Subcutaneous adipose tissue (tissue), 4 donors: Measurements from ENCODE around the gene NDUFA12. TPM values are rescaled to one million over a fixed set of nuclear protein-coding genes. Genes with fewer than 3 reads are reported as not detected.

Experiments
- CTCF ChIP-seq: fragments of 450-650 bp; IDR thresholded peaks from one replicate; pipeline ENCODE4 v1.5.1; 2016; ENCODE audit warnings: low read depth, mild to moderate bottlenecking, control low read depth, antibody characterized with exemption, moderate library complexity
- total RNA-seq, 4 donors: library from RNA; depleted of rRNA; stranded (reverse); fragments of >200 nt; gene quantifications; one replicate each; pipeline ENCODE4 v1.1.0, GENCODE V29; 2016

Gene NDUFA12
- total RNA-seq, 4 donors from 2014 or later: 63.7 to 159 (median 81.6) TPM

DNA sequence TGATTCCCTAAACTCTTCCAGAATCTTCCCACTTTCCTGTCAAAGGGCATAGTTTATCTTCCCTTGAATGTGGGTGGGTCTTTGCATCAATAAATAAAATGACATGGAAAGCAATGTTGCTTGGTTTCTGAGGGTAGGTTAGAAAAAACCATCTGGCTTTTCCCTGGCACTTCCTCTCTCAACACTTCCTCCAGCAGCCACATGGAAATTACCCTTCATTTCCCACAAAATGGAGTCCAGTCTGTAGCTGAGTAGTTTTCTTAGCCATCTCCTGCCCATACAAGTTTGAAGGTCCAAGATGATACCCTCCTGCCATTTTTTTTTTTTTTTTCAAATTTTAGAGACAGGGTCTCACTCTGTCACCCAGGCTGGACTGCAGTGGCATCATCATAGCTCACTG, 11.1 kb upstream of the NDUFA12 start:
- TF ChIP-seq CTCF: no peak

DNA sequence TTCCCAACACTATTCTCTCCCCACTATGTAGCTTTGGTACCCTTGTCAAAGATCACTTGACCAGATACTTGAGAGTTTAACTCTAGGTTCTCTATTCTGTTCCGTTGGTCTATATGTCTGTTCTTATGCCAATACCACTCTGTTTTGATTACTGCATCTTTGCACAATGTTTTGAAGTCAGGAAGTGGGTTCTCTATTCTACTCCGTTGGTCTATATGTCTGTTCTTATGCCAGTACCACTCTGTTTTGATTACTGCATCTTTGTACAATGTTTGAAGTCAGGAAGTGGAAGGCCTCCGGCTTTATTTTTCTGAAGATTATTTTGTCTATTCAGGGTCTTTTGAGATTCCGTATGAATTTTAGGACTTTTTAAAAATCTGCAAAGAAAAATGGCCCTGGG, 2.7 kb upstream of the NDUFA12 start:
- no peak for TF ChIP-seq CTCF

GRCh38 chr12:95004610-95005009, 1.1 kb upstream of the NDUFA12 start:
- no peak for TF ChIP-seq CTCF

DNA sequence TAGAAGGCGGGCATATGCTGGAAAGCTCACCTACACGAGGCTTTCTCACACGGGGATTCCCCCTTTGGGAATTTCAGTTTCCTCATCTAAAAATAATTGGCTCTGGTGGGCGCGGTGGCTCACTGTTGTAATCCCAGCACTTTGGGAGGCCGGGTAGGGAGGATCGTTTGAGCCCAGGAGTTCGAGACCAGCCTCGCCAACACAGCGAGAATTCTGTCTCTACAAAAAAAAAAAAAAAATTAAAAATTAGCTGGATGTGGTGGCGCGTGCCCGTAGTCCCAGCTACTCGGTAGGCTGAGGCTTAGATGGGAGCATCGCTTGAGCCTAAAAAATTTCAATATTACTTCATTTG, 400 bp upstream of the NDUFA12 start:
- TF ChIP-seq CTCF: no peak

GRCh38 chr12:95002754-95003153, 743 bp downstream of the NDUFA12 start:
- no peak for TF ChIP-seq CTCF

- TF ChIP-seq CTCF: no peak
Observed at GRCh38 chr12:94998326-94998725, 5.2 kb downstream of the NDUFA12 start.

- no peak for TF ChIP-seq CTCF
Observed at GRCh38 chr12:94997726-94998125, 5.8 kb downstream of the NDUFA12 start.

DNA sequence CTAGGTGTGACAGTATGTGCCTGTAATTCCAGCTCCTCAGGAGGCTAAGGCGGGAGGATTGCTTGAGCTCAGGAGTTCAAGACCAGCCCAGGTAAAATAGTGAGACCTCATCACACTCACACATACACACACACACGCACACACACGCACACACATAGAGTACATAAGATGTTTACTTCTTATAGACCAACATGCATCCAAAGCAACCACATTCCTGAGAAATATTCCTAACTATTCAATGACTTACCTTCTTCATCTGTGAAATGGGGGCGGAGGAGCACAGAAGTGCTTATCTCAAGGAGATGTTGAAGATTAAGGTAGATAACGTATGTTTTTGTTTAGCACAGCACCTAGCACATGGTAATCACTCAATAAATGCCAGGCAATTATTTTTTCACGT, 6.4 kb downstream of the NDUFA12 start:
- TF ChIP-seq CTCF: no peak
